CD14-positive monocyte (primary cell): ENCODE measurements around the gene GPR26. TPM values are rescaled to one million over a fixed set of nuclear protein-coding genes. Genes with fewer than 3 reads are reported as not detected.
A peak's percentile ranks its signal among the peaks of the same experiment; 100 is the strongest.

Experiments used
- DNase-seq, 3 donors: peaks; one replicate each; pipeline ENCODE4 v3.0.0-alpha.2; 2011 to 2022
- H2AFZ ChIP-seq: 2 replicates; pipeline ENCODE4 v1.6.0; 2012; ENCODE audit warnings: mild to moderate bottlenecking, low read depth, low read length, inconsistent platforms; ENCODE audit not compliant: insufficient read depth, poor library complexity, severe bottlenecking
- H3K27ac ChIP-seq, 2 donors: 1 replicate in 1 of 2; 2 replicates in 1 of 2; pipeline ENCODE4 v1.5.1; 2012 to 2013; ENCODE audit warnings: low read length in 2 of 2, control low read depth in 1 of 2, inconsistent platforms in 1 of 2, low read depth in 1 of 2, mild to moderate bottlenecking in 1 of 2
- H3K27me3 ChIP-seq, 2 donors: one replicate each; pipeline versions ENCODE4 v1.6.0 to v1.6.1; 2011 to 2013; ENCODE audit warnings: low read length in 2 of 2; ENCODE audit not compliant: control insufficient read depth in 2 of 2, insufficient read depth in 2 of 2
- H3K36me3 ChIP-seq, 2 donors: replicated peaks in 1 of 2; 1 replicate in 1 of 2; 2 replicates in 1 of 2; pipeline versions ENCODE4 v1.5.1 to v1.6.1; 2012 to 2013; ENCODE audit warnings: low read length in 2 of 2, control low read depth in 1 of 2, inconsistent platforms in 1 of 2, mild to moderate bottlenecking in 1 of 2; ENCODE audit not compliant: insufficient read depth in 2 of 2, control insufficient read depth in 1 of 2
- H3K4me1 ChIP-seq, 2 donors: 1 replicate in 1 of 2; 2 replicates in 1 of 2; pipeline versions ENCODE4 v1.5.1 to v1.6.1; 2012 to 2013; ENCODE audit warnings: low read length in 2 of 2, control low read depth in 1 of 2, inconsistent platforms in 1 of 2, mild to moderate bottlenecking in 1 of 2, moderate library complexity in 1 of 2; ENCODE audit not compliant: insufficient read depth in 2 of 2, control insufficient read depth in 1 of 2
- H3K4me2 ChIP-seq: replicated peaks from 2 replicates; pipeline ENCODE3; 2012; ENCODE audit warnings: low read length, moderate library complexity, mild to moderate bottlenecking; ENCODE audit not compliant: poor library complexity, severe bottlenecking; ENCODE audit errors: extremely low read depth
- H3K4me3 ChIP-seq, 3 experiments: fragments of 200-600 bp in 1 of 3; sonication (generic) in 1 of 3; replicated peaks in 1 of 3; 1 replicate in 2 of 3; 2 replicates in 1 of 3; pipeline ENCODE4 v1.5.1; 2011 to 2013; ENCODE audit warnings: low read length in 3 of 3, mild to moderate bottlenecking in 3 of 3, control low read depth in 2 of 3, low read depth in 2 of 3, inconsistent platforms in 1 of 3, moderate library complexity in 1 of 3
- H3K79me2 ChIP-seq: 2 replicates; pipeline ENCODE4 v1.6.0; 2012; ENCODE audit warnings: mild to moderate bottlenecking, control low read depth, inconsistent platforms, low read length, moderate library complexity; ENCODE audit not compliant: insufficient read depth
- H3K9ac ChIP-seq: 2 replicates; pipeline ENCODE4 v1.6.0; 2017; ENCODE audit warnings: low read length, mild to moderate bottlenecking; ENCODE audit not compliant: insufficient read depth, poor library complexity, severe bottlenecking
- H3K9me3 ChIP-seq, 2 donors: replicated peaks in 1 of 2; 1 replicate in 1 of 2; 2 replicates in 1 of 2; pipeline versions ENCODE4 v1.5.1 to v1.6.1; 2012 to 2013; ENCODE audit warnings: low read length in 2 of 2, control low read depth in 1 of 2; ENCODE audit not compliant: control insufficient read depth in 1 of 2, insufficient read depth in 1 of 2
- H4K20me1 ChIP-seq: 2 replicates; pipeline ENCODE4 v1.6.0; 2012; ENCODE audit warnings: mild to moderate bottlenecking, low read length, control low read depth, moderate library complexity; ENCODE audit not compliant: insufficient read depth
- H3K27ac Mint-ChIP-seq, 7 donors: one replicate each; pipeline ENCODE4 v1.8.0; 2020; ENCODE audit warnings: mild to moderate bottlenecking in 7 of 7, mixed read lengths in 7 of 7, moderate library complexity in 6 of 7, inconsistent platforms in 2 of 7
- H3K27me3 Mint-ChIP-seq, 3 donors: one replicate each; pipeline ENCODE4 v1.8.0; 2021 to 2022; ENCODE audit warnings: low read depth in 3 of 3, mild to moderate bottlenecking in 3 of 3, mixed read lengths in 3 of 3, moderate library complexity in 3 of 3, inconsistent platforms in 1 of 3
- H3K36me3 Mint-ChIP-seq, 2 donors: one replicate each; pipeline ENCODE4 v1.8.0; 2020; ENCODE audit warnings: mixed read lengths in 2 of 2, inconsistent platforms in 1 of 2, mild to moderate bottlenecking in 1 of 2
- H3K4me1 Mint-ChIP-seq: one replicate; pipeline ENCODE4 v1.8.0; 2020; ENCODE audit warnings: mild to moderate bottlenecking, mixed read lengths
- H3K4me3 Mint-ChIP-seq, 2 donors: one replicate each; pipeline ENCODE4 v1.8.0; 2020; ENCODE audit warnings: mild to moderate bottlenecking in 2 of 2, mixed read lengths in 2 of 2, moderate library complexity in 1 of 2
- H3K9me3 Mint-ChIP-seq, 7 donors: one replicate each; pipeline ENCODE4 v1.8.0; 2020 to 2022; ENCODE audit warnings: mixed read lengths in 7 of 7, mild to moderate bottlenecking in 6 of 7, moderate library complexity in 6 of 7, inconsistent platforms in 2 of 7
- CTCF ChIP-seq: fragments of 200-600 bp; IDR thresholded peaks from one replicate; pipeline ENCODE4 v1.8.0; 2022; ENCODE audit warnings: antibody characterized with exemption, mild to moderate bottlenecking
- WGBS: methylation state at CpG from one replicate; pipeline ENCODE4 v1.1.5; 2013; ENCODE audit warnings: missing lambda C conversion rate; ENCODE audit not compliant: insufficient coverage; 5-methylcytosine and 5-hydroxymethylcytosine counted together
- intact Hi-C, 2 donors: fragments of 100-400 bp; cut with micrococcal nuclease; formaldehyde crosslinking; loops; one replicate each; pipeline versions ENCODE4 v1.15.0 to v1.15.1; 2023
- polyA plus RNA-seq, 3 donors: library from polyadenylated mRNA; depleted of rRNA in 1 of 3; unstranded in 2 of 3; stranded (reverse) in 1 of 3; fragments of 300-500 nt in 2 of 3; fragments of >200 nt in 1 of 3; fragmentation: Illumina TruSeq in 2 of 3; gene quantifications; 1 replicate in 2 of 3; 2 replicates in 1 of 3; pipeline ENCODE4 v1.2.3, GENCODE V29; 2012 to 2021

Gene GPR26
- polyA plus RNA-seq, 3 donors, result not detected

DNA sequence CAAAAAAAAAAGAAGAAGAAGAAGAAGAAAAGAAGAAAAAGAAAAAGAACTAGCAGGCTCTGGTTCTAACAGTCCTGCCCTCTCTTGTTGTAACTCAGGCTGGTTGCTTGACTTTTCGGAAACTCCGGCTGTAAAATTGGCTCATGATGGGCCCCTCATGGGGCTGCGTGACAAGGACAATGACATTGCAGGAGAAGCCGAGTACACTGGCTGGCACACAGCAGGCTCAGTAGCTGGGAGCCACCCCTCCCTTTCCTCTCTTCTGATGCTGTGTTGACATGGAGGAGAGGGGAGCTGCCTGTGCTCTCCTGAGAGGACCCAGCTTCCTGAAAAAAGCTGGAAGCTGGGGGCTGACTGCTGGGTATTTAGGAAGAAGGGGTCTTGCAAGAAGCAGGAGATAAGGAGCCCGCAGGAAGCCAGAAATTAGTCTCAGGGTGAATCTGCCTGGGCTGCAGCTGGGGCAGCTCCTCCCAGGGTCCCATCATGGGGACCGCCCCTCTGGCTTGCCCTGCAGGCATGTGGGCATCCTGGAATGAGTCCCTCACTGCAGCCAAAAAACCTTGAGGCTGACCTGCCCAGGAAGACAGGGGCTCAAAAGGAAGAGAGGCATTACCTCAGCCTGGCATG lies 14.6 kb upstream of the GPR26 start:
- no peaks in the 10 kb centered on the region for H3K4me1 ChIP-seq
- Mint-ChIP-seq H3K9me3 (peaks cover 0 to 3% (median 2%) of the 10 kb centered on the region in 7 donors), H3K27me3 (peaks cover 0 to 4% (median 2%) of the 10 kb centered on the region in 3 donors), H3K4me3 (no peak overlapping the region), H3K4me1 (no peaks in the 10 kb centered on the region), H3K36me3 (no peaks in the 10 kb centered on the region), H3K27ac (peak overlapping the region in 1 of 7 donors; percentile 80)
- no peak for TF ChIP-seq CTCF
- DNase-seq, result no peak
- no peaks in the 10 kb centered on the region for H4K20me1 ChIP-seq
- 90% methylated on average over 4 of the region's 6 CpGs for WGBS
- no peaks in the 10 kb centered on the region for H3K79me2 ChIP-seq
- H3K4me2 ChIP-seq, result no peak overlapping the region
- H3K36me3 ChIP-seq, result no peaks in the 10 kb centered on the region
- no peak overlapping the region for H3K4me3 ChIP-seq
- no peaks in the 10 kb centered on the region for H3K27me3 ChIP-seq
- H3K27ac ChIP-seq, result no peak overlapping the region
- no peaks in the 10 kb centered on the region for H3K9me3 ChIP-seq
- intact Hi-C loops, result no loop called here
- no peak overlapping the region for H2AFZ ChIP-seq
- no peak overlapping the region for H3K9ac ChIP-seq

DNA sequence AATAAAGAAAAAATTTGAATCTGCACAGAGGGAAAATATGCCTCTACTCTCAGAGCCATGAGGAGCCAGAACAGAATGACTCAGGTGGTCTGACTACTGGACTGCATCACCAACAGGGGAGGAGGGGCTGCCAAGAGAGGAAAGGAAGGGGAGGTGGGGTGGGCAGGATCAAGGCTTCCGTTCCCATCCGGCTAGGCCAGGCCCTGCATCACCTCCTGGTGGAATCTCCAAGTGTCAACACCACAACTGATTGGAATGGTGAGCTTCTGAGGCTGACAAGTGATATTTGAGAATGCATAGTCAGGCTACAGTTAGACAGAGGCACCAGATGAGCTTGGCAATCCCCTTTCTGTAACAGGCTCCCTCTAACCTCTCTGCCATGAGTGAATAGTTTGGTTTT lies 10.4 kb upstream of the GPR26 start:
- Mint-ChIP-seq H3K4me1 (no peaks in the 10 kb centered on the region), H3K27me3 (peaks cover 0 to 3% (median 2%) of the 10 kb centered on the region in 3 donors), H3K27ac (no peak overlapping the region), H3K9me3 (peaks cover 0 to 3% (median 2%) of the 10 kb centered on the region in 7 donors), H3K36me3 (no peaks in the 10 kb centered on the region), H3K4me3 (no peak overlapping the region)
- intact Hi-C loops, result no loop called here
- Histone ChIP-seq H2AFZ (no peak overlapping the region), H3K4me1 (no peaks in the 10 kb centered on the region), H3K4me2 (no peak overlapping the region), H3K9me3 (no peaks in the 10 kb centered on the region), H3K27me3 (no peaks in the 10 kb centered on the region), H3K27ac (no peak overlapping the region), H3K79me2 (no peaks in the 10 kb centered on the region), H3K9ac (no peak overlapping the region), H3K4me3 (no peak overlapping the region), H4K20me1 (no peaks in the 10 kb centered on the region), H3K36me3 (no peaks in the 10 kb centered on the region)
- TF ChIP-seq CTCF, result no peak
- 5% methylated on average over 2 of the region's 2 CpGs for WGBS
- no peak for DNase-seq
